Upper lobe of left lung (tissue), 6 donors: Measurements from ENCODE around the gene KRTAP10-10. TPM values are rescaled to one million over a fixed set of nuclear protein-coding genes. Genes with fewer than 3 reads are reported as not detected.
A peak's percentile ranks its signal among the peaks of the same experiment; 100 is the strongest.

ENCODE experiments used
- ATAC-seq, 2 donors: fragments of 200-7000 bp; cut with Tn5 transposase; one replicate each; pipeline ENCODE4 v1.9.1; 2022; ENCODE audit warnings: mild to moderate bottlenecking in 2 of 2, moderate library complexity in 2 of 2; ENCODE audit not compliant: low FRiP score in 2 of 2
- DNase-seq, 2 donors: peaks; one replicate each; pipeline ENCODE4 v3.0.0-alpha.2; 2019 to 2020
- H3K27ac ChIP-seq, 4 donors: fragments of 200-600 bp; sonication (generic); one replicate each; pipeline ENCODE4 v1.5.1; 2016 to 2019
- H3K27me3 ChIP-seq, 4 donors: fragments of 200-600 bp; sonication (generic); one replicate each; pipeline ENCODE4 v1.5.1; 2017 to 2019
- H3K36me3 ChIP-seq, 4 donors: fragments of 200-600 bp; sonication (generic); one replicate each; pipeline ENCODE4 v1.5.1; 2016 to 2019
- H3K4me1 ChIP-seq, 4 donors: fragments of 200-600 bp; sonication (generic); one replicate each; pipeline ENCODE4 v1.5.1; 2018 to 2019
- H3K4me3 ChIP-seq, 4 donors: fragments of 200-600 bp; sonication (generic); one replicate each; pipeline ENCODE4 v1.5.1; 2017 to 2019; ENCODE audit warnings: mild to moderate bottlenecking in 2 of 4, moderate library complexity in 1 of 4
- H3K9me3 ChIP-seq, 4 donors: fragments of 200-600 bp; sonication (generic); one replicate each; pipeline ENCODE4 v1.5.1; 2018 to 2019
- EP300 ChIP-seq, 4 donors: sonication (generic); formaldehyde crosslinking; IDR thresholded peaks; one replicate each; pipeline ENCODE4 v1.5.1; 2017; ENCODE audit warnings: antibody characterized with exemption in 4 of 4, control low read depth in 2 of 4
- POLR2A ChIP-seq, 4 donors: fragments of 450-650 bp; IDR thresholded peaks; one replicate each; pipeline ENCODE4 v1.5.1; 2016 to 2017; ENCODE audit warnings: antibody characterized with exemption in 4 of 4, mild to moderate bottlenecking in 2 of 4
- POLR2AphosphoS5 ChIP-seq, 2 donors: sonication (generic); formaldehyde crosslinking; IDR thresholded peaks; one replicate each; pipeline ENCODE4 v1.5.1; 2017; ENCODE audit warnings: antibody characterized with exemption in 2 of 2
- WGBS, 2 donors: methylation state at CpG; one replicate each; pipeline ENCODE4 v1.1.5; 2017 to 2018; 5-methylcytosine and 5-hydroxymethylcytosine counted together
- total RNA-seq, 6 donors: library from RNA; depleted of rRNA in 4 of 6; stranded (reverse); fragments of >200 nt in 4 of 6; gene quantifications; one replicate each; pipeline versions ENCODE4 v1.1.0 to v1.2.1, GENCODE V29; 2016 to 2021
- TF ChIP-seq, protein P1 (sequence below), 6 experiments: fragments of 450-650 bp in 4 of 6; fragments of 200-600 bp in 2 of 6; sonication (generic) in 2 of 6; IDR thresholded peaks; one replicate each; pipeline ENCODE4 v1.5.1; 2016 to 2019; ENCODE audit warnings: antibody characterized with exemption in 6 of 6
- donor health status: DM: no; HTN: no; CAD: no; lungs with moderate emphysema.
- donor health status: DM: no; HTN: yes; CAD: no; lungs with severe emphysema.

The KRTAP10-10 gene
- total RNA-seq, 6 donors from 2014 or later: not detected

DNA sequence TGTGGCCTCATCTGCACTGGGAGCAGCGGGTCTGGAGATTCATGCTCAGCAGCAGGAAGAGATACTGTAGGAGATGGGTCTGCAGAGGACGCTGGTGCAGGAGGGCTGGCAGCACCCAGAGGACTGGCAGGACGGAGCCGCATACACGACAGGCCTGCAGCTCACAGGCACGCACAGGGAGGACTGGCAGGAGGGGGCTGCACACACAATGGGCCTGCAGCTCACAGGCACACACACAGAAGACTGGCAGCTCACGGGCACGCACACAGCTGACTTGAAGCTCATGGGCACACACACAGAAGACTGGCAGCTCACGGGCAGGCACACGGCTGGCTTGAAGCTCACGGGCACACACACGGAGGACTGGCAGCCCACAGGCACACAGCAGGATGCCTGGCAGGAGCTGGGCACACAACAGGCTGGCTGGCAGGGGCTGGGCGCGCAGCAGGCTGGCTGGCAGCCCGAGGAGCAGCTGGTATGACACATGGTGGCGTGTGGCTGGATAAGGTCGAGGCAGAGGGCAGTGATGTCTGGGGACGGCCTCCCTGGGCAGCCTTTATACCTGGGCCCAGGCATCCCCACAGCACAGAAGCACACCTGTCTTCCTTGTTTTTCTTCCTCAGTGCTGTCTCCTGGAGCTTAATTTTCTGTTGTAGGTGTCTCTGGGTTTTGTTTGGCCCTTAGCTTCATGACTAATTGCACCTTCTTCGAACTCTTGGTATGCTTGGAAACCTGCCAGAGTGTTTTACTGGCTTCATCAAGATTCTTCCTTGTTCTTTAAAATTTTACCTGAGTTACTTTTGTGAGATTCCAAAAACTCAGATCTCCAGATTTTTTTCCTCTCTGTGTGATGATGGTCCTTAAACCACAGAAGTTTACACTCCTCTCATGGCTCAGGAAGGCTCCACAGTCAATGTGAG is 29.5 kb downstream of the KRTAP10-10 start, which contains the start of gene KRTAP12-2:
Gene KRTAP12-2 (minus strand): TSS at position 527 of the 920 bp plus-strand sequence. CDS start 41 bp downstream, at position 486.
- peaks cover 0 to 12% (median 0%) of the 10 kb centered on the region in 4 donors for H3K9me3 ChIP-seq
- no peaks in the 10 kb centered on the region for H3K36me3 ChIP-seq
- ATAC-seq (peak in 1 of 2 donors; percentile 41), DNase-seq (no peak)
- no peaks in the 10 kb centered on the region for H3K4me1 ChIP-seq
- H3K27ac ChIP-seq: no peak within 1 kb of the TSS
- no peaks in the 10 kb centered on the region for H3K27me3 ChIP-seq
- TF ChIP-seq, protein P1, sequence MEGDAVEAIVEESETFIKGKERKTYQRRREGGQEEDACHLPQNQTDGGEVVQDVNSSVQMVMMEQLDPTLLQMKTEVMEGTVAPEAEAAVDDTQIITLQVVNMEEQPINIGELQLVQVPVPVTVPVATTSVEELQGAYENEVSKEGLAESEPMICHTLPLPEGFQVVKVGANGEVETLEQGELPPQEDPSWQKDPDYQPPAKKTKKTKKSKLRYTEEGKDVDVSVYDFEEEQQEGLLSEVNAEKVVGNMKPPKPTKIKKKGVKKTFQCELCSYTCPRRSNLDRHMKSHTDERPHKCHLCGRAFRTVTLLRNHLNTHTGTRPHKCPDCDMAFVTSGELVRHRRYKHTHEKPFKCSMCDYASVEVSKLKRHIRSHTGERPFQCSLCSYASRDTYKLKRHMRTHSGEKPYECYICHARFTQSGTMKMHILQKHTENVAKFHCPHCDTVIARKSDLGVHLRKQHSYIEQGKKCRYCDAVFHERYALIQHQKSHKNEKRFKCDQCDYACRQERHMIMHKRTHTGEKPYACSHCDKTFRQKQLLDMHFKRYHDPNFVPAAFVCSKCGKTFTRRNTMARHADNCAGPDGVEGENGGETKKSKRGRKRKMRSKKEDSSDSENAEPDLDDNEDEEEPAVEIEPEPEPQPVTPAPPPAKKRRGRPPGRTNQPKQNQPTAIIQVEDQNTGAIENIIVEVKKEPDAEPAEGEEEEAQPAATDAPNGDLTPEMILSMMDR (IDR thresholded peaks at IDR 0.05): no peak
- no peak for TF ChIP-seq POLR2A (IDR thresholded peaks at IDR 0.05)
- TF ChIP-seq EP300 (IDR thresholded peaks at IDR 0.05): no peak
- TF ChIP-seq POLR2AphosphoS5 (IDR thresholded peaks at IDR 0.05): no peak
- 50 to 71% methylated on average over 7 to 16 of the region's 19 CpGs for WGBS, 2 donors
- H3K4me3 ChIP-seq: no peak within 1 kb of the TSS

DNA sequence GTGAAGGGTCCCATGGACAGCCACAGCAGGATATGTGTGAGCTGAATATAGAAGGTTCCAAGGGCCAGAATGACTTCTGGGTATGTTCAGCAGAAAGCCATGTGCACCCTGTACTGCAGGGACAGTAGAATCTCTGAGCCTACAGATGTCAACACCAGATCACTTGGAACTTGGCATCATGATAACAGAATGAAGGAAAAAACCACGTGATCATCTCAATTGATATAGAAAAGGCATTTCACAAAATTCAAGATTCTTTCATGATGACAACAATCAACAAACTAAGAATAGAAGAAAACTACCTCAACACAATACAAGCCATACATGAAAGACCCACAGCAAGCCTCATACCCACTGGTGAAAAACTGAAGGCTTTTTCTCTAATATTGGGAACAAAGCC is 30.5 kb downstream of the KRTAP10-10 start:
- 71 to 83% methylated on average over 1 of the region's 1 CpG for WGBS, 2 donors
- DNase-seq: no peak
- Histone ChIP-seq H3K27me3 (no peaks in the 10 kb centered on the region), H3K36me3 (no peaks in the 10 kb centered on the region), H3K9me3 (peaks cover 0 to 19% (median 0%) of the 10 kb centered on the region in 4 donors), H3K4me1 (no peaks in the 10 kb centered on the region), H3K27ac (no peak overlapping the region), H3K4me3 (no peak overlapping the region)
- TF ChIP-seq POLR2A (IDR thresholded peaks at IDR 0.05) (no peak), POLR2AphosphoS5 (IDR thresholded peaks at IDR 0.05) (no peak), EP300 (IDR thresholded peaks at IDR 0.05) (no peak)
- TF ChIP-seq, protein P1 (IDR thresholded peaks at IDR 0.05): no peak
- no peak for ATAC-seq

DNA sequence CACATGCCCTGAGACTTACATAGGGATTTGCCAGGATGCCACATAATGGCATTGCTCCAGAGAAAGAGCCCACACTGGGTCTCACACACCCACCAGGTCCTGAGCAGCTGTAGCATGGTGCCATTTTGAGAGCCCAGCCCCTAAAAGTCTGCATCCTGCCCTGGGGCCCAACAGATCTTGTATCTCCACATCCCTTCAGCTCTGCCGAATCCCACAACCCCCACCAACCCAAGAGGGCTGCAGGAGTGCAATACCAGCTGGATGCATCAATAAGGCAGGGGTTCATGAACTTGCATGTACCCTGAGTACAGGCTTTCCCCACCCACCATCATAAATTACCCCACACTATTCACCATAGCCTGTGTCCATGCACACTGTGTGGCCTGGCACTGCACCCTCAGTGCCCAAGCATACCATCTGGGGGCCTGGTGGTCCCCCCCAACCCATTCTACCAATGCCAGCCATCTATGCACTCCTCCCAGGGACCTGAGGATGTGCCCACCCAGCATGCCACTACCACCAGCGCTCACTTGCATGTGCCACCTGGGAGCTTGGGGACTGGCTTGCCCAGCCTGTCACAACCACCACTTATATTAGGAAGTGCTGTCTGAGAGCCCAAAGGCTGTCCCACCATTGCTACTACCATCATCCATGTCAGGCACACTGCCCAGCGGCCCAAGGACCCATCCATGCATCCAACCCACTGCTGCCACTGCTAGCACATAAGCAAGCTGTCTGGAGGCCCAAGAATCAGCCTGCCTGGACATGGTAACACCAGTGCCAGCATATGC is 33.7 kb downstream of the KRTAP10-10 start:
- no peaks in the 10 kb centered on the region for H3K4me1 ChIP-seq
- DNase-seq: no peak
- peaks cover 0 to 19% (median 0%) of the 10 kb centered on the region in 4 donors for H3K9me3 ChIP-seq
- no peak overlapping the region for H3K27ac ChIP-seq
- ATAC-seq: no peak
- no peak overlapping the region for H3K4me3 ChIP-seq
- no peaks in the 10 kb centered on the region for H3K36me3 ChIP-seq
- WGBS, 2 donors: 81 to 100% methylated on average over 2 to 3 of the region's 3 CpGs
- H3K27me3 ChIP-seq: no peaks in the 10 kb centered on the region
- TF ChIP-seq POLR2AphosphoS5 (IDR thresholded peaks at IDR 0.05): no peak
- TF ChIP-seq EP300 (IDR thresholded peaks at IDR 0.05): no peak
- TF ChIP-seq POLR2A (IDR thresholded peaks at IDR 0.05): no peak
- TF ChIP-seq, protein P1 (IDR thresholded peaks at IDR 0.05): no peak

DNA sequence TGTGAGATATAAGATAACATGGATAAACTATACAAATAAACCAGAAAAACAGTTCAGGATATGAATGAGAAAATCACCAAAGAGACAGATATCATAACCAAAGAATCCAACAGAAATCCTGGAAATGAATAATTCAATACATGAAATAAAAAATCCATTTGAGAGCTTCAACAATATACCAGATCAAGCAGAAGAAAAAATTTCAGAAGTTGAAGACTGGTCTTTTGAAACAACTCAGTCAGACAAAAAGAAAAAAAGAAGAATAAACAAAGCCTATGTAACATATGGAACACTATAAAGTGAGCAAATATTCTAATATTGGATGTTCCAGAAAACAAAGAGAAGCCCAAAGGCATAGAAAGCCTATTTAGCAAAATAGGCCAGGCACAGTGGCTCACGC is 34.8 kb downstream of the KRTAP10-10 start:
- no peak overlapping the region for H3K27ac ChIP-seq
- no peak overlapping the region for H3K4me3 ChIP-seq
- peaks cover 0 to 19% (median 0%) of the 10 kb centered on the region in 4 donors for H3K9me3 ChIP-seq
- WGBS, 2 donors: 89 to 96% methylated on average over 1 of the region's 1 CpG
- H3K4me1 ChIP-seq: no peaks in the 10 kb centered on the region
- no peak for ATAC-seq
- no peak for TF ChIP-seq POLR2AphosphoS5 (IDR thresholded peaks at IDR 0.05)
- no peak for TF ChIP-seq EP300 (IDR thresholded peaks at IDR 0.05)
- TF ChIP-seq, protein P1 (IDR thresholded peaks at IDR 0.05): no peak
- no peak for TF ChIP-seq POLR2A (IDR thresholded peaks at IDR 0.05)
- no peak for DNase-seq
- H3K36me3 ChIP-seq: no peaks in the 10 kb centered on the region
- H3K27me3 ChIP-seq: no peaks in the 10 kb centered on the region
